NCI-H345 treated with DMSO at 0.1 percent for 48 hours (cell line): Measurements from ENCODE around the gene CFD.

Source experiments
- DNase-seq: peaks from one replicate; lab custom pipeline; 2025; ENCODE audit not compliant: unreplicated experiment; lab: John Stamatoyannopoulos, UW

Gene CFD

DNA sequence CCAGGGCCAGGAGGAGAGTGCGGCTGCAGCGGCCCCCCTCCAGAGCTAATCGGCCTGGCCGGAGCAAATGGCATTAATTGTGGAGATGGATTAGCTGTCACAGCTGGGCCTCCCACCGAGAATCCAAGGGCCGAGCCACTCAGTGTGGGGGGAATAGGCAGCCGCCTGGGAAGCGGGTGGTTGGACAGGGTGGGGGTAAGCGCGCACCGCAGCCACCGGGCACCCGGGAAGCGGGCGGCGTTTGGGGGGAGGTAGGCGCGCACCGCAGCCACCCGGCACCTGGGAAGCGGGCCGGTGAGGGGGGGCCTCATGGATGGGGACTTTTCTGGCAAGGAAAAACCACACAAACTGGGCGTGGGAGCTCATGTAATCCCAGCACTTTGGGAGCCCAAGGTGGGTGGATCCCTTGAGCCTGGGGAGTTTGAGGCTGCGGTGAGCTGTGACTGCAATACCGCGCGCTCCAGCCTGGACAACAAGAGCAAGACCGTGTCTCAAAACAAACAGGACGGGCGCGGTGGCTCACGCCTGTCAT is 43.9 kb downstream of the CFD start:
- no peak for DNase-seq

DNA sequence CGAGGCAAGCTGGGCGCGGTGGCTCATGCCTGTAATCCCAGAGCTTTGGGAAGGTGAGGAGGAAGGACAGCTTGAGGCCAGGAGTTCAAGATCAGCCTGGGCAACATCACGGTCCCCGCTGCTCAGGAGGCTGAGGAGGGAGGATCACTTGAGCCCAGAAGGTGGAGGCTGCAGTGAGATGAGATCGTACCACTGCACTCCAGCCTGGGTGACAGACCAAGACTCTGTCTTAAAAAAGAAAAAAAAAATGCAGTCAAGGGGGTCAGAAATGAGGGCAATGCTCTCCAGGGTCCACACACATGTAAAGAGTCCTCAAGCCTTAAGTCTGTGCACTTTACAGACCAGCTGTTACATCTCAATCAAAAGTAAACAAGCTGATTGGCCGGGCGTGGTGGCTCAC is 45.1 kb downstream of the CFD start:
- DNase-seq = no peak

DNA sequence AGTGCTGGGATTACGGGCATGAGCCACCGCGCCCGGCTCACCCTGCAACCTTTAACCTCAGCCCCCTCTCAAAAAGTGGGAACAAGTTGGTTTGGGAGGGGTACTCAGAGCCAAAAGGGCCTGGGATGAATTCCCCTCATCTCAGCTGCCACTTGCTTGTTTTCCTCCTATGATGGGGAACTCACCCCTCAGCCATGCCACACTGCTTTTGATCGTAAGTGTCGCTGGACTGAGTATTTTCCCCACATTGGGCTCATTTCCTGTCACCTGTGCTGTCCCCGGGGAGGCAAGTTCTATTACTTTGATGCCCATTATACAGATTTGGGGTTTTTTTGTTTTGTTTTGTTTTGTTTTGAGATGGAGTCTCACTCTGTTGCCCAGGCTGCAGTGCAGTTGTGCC is 47.0 kb downstream of the CFD start:
- DNase-seq = no peak

DNA sequence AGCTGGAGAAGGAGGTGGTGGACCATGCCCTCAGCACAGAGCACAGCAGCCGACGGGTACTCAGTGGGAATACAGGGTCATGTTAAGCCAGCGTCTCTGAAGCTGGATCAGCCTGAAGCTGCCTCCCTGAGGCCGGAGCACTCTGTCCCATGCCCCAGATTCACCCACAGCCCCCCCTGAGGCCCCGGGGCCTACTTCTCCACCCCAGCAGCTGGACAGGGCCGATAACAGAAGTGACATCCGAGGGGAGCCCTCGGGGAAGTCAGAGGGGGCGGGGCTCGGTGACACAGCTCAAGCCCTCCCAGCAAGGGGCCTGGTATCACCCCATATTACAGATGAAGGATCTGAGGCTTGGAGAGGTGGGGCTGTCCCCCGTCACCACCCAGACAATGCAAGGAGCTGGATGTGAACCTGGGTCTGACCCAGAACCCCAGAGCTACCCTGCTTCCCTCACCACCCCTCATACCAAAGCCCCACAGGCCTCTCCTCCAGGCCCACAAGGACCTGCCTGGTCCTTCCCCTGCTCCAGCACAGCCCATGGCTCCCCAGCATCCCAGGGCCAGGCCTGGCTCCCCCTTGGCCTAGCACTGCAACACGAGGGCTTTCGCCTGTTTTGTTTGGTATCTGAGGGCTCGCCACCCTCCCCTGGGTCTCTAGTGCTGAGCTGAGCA is 47.9 kb downstream of the CFD start:
- no peak for DNase-seq

DNA sequence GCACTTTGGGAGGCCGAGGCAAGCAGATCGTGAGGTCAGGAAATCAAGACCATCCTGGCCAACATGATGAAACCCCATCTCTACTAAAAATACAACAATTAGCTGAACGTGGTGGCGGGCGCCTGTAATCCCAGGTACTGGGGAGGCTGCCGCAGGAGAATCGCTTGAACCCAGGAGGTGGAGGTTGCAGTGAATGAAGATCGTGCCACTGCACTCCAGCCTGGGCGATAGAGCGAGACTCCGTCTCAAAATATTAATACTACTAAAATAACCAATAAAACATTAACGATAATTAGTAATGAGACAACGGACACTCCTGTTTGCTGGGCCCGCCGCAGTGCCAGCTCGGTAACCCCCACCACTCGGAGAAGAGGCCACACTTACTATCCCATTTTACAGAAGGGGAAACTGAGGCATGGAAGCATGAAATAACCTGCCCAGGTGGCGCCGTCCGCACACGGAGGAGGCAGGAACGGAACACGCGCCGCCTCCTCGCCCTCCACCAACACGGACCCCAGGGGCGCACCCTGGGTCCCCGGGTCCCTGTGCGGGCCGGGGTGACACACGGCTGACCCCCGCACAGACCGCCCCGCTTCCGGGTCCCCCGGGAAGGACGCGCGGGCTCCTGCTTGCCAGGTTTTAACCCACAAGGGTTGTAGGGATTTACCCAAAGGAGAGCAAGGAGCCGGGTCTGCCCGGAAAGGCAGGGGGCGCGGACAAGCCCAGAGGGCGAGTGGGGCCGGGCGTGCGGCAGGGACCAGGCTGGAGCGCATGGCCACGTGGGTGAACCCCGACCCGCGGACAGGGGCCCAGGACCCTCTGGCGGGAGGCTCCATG is 52.0 kb downstream of the CFD start:
- DNase-seq = no peak

DNA sequence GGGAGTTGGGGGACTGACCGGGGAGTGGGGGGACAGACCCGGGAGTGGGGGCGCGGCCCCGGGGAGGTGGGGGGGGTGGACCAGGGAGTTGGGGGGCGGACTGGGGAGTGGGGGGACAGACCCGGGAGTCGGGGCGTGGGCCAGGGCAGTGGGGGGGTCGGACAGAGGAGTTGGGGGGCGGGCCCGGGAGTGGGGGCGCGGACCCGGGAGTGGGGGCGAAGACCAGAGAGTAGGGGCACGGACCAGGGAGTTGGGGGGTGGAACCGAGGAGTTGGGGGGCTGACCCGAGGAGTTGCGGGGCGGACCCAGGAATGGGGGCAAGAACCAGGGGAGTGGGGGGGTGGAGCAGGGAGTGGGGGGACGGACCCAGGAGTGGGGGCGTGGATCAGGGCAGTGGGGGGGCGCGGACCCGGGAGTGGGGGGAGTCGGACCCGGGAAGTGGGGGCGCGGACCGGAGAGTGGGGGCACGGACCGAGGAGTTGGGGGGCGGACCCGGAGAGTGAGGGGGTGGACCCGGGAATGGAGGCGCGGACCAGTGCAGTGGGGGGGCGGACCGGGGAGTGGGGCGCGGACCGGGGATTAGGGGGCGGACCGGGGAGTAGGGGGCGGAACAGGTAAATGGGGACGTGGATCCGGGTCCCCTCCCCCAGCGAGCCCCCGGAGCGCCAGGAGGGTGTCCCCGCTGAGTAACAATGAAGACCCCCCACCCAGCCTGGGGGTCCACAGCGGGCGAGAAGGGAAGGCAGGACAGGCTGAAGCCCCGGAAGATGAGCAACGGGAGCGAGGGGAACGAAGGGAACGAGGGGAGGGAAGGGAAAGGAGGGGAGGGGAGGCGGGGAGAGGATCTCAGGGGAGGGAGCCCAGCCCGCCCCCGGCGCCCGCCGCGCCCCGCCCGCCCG is 53.0 kb downstream of the CFD start:
- no peak for DNase-seq
